Breast epithelium (tissue), 3 donors: ENCODE results near the gene KRT6B.

ENCODE experiments used
- CTCF ChIP-seq, 3 donors: fragments of 450-650 bp; IDR thresholded peaks; one replicate each; pipeline ENCODE4 v1.5.1; 2016 to 2017; ENCODE audit warnings: antibody characterized with exemption in 3 of 3, mild to moderate bottlenecking in 3 of 3, moderate library complexity in 3 of 3
- POLR2A ChIP-seq: fragments of 450-650 bp; IDR thresholded peaks from one replicate; pipeline ENCODE4 v1.6.1; 2016; ENCODE audit warnings: antibody characterized with exemption, mild to moderate bottlenecking, moderate library complexity
- POLR2AphosphoS5 ChIP-seq, 3 donors: sonication (generic); formaldehyde crosslinking; IDR thresholded peaks; one replicate each; pipeline ENCODE4 v1.6.1; 2017; ENCODE audit warnings: antibody characterized with exemption in 3 of 3

- TF ChIP-seq CTCF (IDR thresholded peaks at IDR 0.05) (no peak), POLR2AphosphoS5 (IDR thresholded peaks at IDR 0.05) (no peak), POLR2A (no peak)
Observed at GRCh38 chr12:52401926-52402325, 50.0 kb downstream of the KRT6B start.
